IMR-90 (cell line): ENCODE data around the gene GTF3C1. TPM values are rescaled to one million over a fixed set of nuclear protein-coding genes. Genes with fewer than 3 reads are reported as not detected.
A peak's percentile ranks its signal among the peaks of the same experiment; 100 is the strongest.

Experiments used
- ATAC-seq: fragments of 200-7000 bp; cut with Tn5 transposase; 2 replicates; pipeline ENCODE4 v1.9.1; 2020; ENCODE audit warnings: low read depth, mild to moderate bottlenecking, moderate library complexity
- BruUV-seq: library from RNA; stranded (reverse); fragments of 400-500 nt; replicated peaks from 2 replicates; lab custom pipeline; 2021; lab: Mats Ljungman, UMichigan
- CTCF ChIA-PET: fragments of 300-600 bp; formaldehyde crosslinking; extraction: SDS; loops from one replicate; lab custom pipeline; 2021; ENCODE audit warnings: antibody characterized with exemption; lab: Yijun Ruan, JAX
- POLR2A ChIA-PET: fragments of 300-600 bp; sonication (Branson Sonifier 250); formaldehyde crosslinking; loops from one replicate; lab custom pipeline; 2022; ENCODE audit warnings: antibody characterized with exemption; ENCODE audit not compliant: unreplicated experiment; lab: Charles Lee
- DNase-seq: peaks from one replicate; pipeline ENCODE4 v3.0.0; 2013
- H2AFZ ChIP-seq: replicated peaks from 2 replicates; pipeline ENCODE3; 2013; ENCODE audit warnings: low read length, mild to moderate bottlenecking; ENCODE audit not compliant: poor library complexity
- H2AK5ac ChIP-seq: 2 replicates; pipeline ENCODE4 v1.6.1; 2013; ENCODE audit warnings: low read depth, low read length, inconsistent platforms
- H2AK9ac ChIP-seq: replicated peaks from 2 replicates; pipeline ENCODE3; 2013; ENCODE audit warnings: mild to moderate bottlenecking, low read depth, low read length, moderate library complexity; ENCODE audit not compliant: poor library complexity
- H2BK120ac ChIP-seq: 2 replicates; pipeline ENCODE4 v1.6.1; 2013; ENCODE audit warnings: low read depth, low read length, inconsistent platforms
- H2BK15ac ChIP-seq: 3 replicates; pipeline ENCODE4 v1.6.1; 2013; ENCODE audit warnings: low read depth, low read length, inconsistent platforms
- H2BK20ac ChIP-seq: 2 replicates; pipeline ENCODE4 v1.6.1; 2013; ENCODE audit warnings: low read depth, mild to moderate bottlenecking, inconsistent platforms, low read length, moderate library complexity
- H2BK5ac ChIP-seq: 2 replicates; pipeline ENCODE4 v1.6.1; 2013; ENCODE audit warnings: mild to moderate bottlenecking, low read depth, low read length, inconsistent platforms; ENCODE audit not compliant: poor library complexity, severe bottlenecking
- H3K14ac ChIP-seq: replicated peaks from 2 replicates; pipeline ENCODE4 v1.6.1; 2013; ENCODE audit warnings: low read depth, low read length, inconsistent platforms
- H3K18ac ChIP-seq: 2 replicates; pipeline ENCODE4 v1.6.1; 2013; ENCODE audit warnings: low read depth, low read length, control low read depth
- H3K23ac ChIP-seq: 2 replicates; pipeline ENCODE4 v1.6.1; 2013; ENCODE audit warnings: low read depth, low read length, inconsistent platforms
- H3K27ac ChIP-seq: 2 replicates; pipeline ENCODE4 v1.5.1; 2013; ENCODE audit warnings: mild to moderate bottlenecking, control low read depth, low read length; ENCODE audit not compliant: insufficient read depth
- H3K27me3 ChIP-seq: 2 replicates; pipeline ENCODE4 v1.6.1; 2013; ENCODE audit warnings: low read length; ENCODE audit not compliant: control insufficient read depth, insufficient read depth
- H3K36me3 ChIP-seq: 2 replicates; pipeline ENCODE4 v1.6.1; 2013; ENCODE audit warnings: low read length, mixed read lengths; ENCODE audit not compliant: control insufficient read depth, insufficient read depth
- H3K4ac ChIP-seq: 2 replicates; pipeline ENCODE4 v1.6.1; 2013; ENCODE audit warnings: low read depth, low read length, inconsistent platforms
- H3K4me1 ChIP-seq: 2 replicates; pipeline ENCODE4 v1.6.1; 2013; ENCODE audit warnings: low read length, mixed read lengths; ENCODE audit not compliant: control insufficient read depth, insufficient read depth
- H3K4me2 ChIP-seq: 2 replicates; pipeline ENCODE4 v1.6.1; 2013; ENCODE audit warnings: low read depth, mild to moderate bottlenecking, control low read depth, low read length, moderate library complexity
- H3K4me3 ChIP-seq: 2 replicates; pipeline ENCODE4 v1.5.1; 2013; ENCODE audit warnings: low read depth, mild to moderate bottlenecking, control low read depth, low read length, moderate library complexity; ENCODE audit not compliant: insufficient read depth
- H3K56ac ChIP-seq: 2 replicates; pipeline ENCODE4 v1.6.1; 2013; ENCODE audit warnings: low read length, inconsistent platforms; ENCODE audit not compliant: insufficient read depth; ENCODE audit errors: extremely low read depth
- H3K79me1 ChIP-seq, 2 experiments: 2 replicates each; pipeline ENCODE4 v1.6.1; 2013; ENCODE audit warnings: low read length in 2 of 2, inconsistent platforms in 1 of 2, low read depth in 1 of 2
- H3K9ac ChIP-seq: 2 replicates; pipeline ENCODE4 v1.6.1; 2013; ENCODE audit warnings: low read depth, low read length, control low read depth
- H3K9me1 ChIP-seq: 2 replicates; pipeline ENCODE4 v1.6.1; 2013; ENCODE audit warnings: low read length, inconsistent platforms; ENCODE audit not compliant: insufficient read depth
- H3K9me3 ChIP-seq: 2 replicates; pipeline ENCODE4 v1.6.1; 2013; ENCODE audit warnings: low read length; ENCODE audit not compliant: control insufficient read depth, insufficient read depth
- H4K20me1 ChIP-seq: 2 replicates; pipeline ENCODE4 v1.6.1; 2013; ENCODE audit warnings: low read length, inconsistent platforms; ENCODE audit not compliant: insufficient read depth
- H4K5ac ChIP-seq: 2 replicates; pipeline ENCODE4 v1.6.1; 2013; ENCODE audit warnings: mild to moderate bottlenecking, low read depth, low read length, control low read depth
- H4K8ac ChIP-seq, 2 experiments: 2 replicates each; pipeline ENCODE4 v1.6.1; 2013; ENCODE audit warnings: low read depth in 2 of 2, low read length in 2 of 2, control low read depth in 1 of 2, inconsistent platforms in 1 of 2
- H4K91ac ChIP-seq: 2 replicates; pipeline ENCODE4 v1.6.1; 2013; ENCODE audit warnings: low read depth, low read length, inconsistent platforms; ENCODE audit not compliant: insufficient read depth
- CEBPB ChIP-seq: IDR thresholded peaks from 2 replicates; pipeline ENCODE4 v1.6.1; 2012; ENCODE audit warnings: low read depth, low read length, improper control_type of control experiment
- CHD1 ChIP-seq: IDR thresholded peaks from 2 replicates; pipeline ENCODE4 v1.6.1; 2012; ENCODE audit warnings: low read depth, low read length, improper control_type of control experiment
- CTCF ChIP-seq: conservative IDR thresholded peaks from 2 replicates; pipeline ENCODE4 v1.5.1; 2012; ENCODE audit warnings: mild to moderate bottlenecking, low read depth, low read length, improper control_type of control experiment
- FOS ChIP-seq: fragments of 150-350 bp; IDR thresholded peaks from 2 replicates; pipeline ENCODE4 v1.6.1; 2016; ENCODE audit warnings: low read depth, low read length
- MAZ ChIP-seq: IDR thresholded peaks from 2 replicates; pipeline ENCODE4 v1.6.1; 2012; ENCODE audit warnings: low read depth, mild to moderate bottlenecking, low read length, improper control_type of control experiment, moderate library complexity, borderline replicate concordance
- MXI1 ChIP-seq: IDR thresholded peaks from 2 replicates; pipeline ENCODE4 v1.6.1; 2012; ENCODE audit warnings: low read depth, mild to moderate bottlenecking, low read length, moderate library complexity, borderline replicate concordance
- RFX5 ChIP-seq: IDR thresholded peaks from 2 replicates; pipeline ENCODE4 v1.8.0; 2012; ENCODE audit warnings: low read depth, mild to moderate bottlenecking, low read length, moderate library complexity
- SMC3 ChIP-seq: fragments of 150-350 bp; IDR thresholded peaks from 2 replicates; pipeline ENCODE4 v1.6.1; 2016; ENCODE audit warnings: low read depth, mild to moderate bottlenecking, antibody characterized with exemption, low read length, moderate library complexity
- WGBS, 2 experiments: methylation state at CpG; one replicate each; pipeline versions ENCODE4 v1.1.5 to v1.1.7; 2013; ENCODE audit warnings: missing lambda C conversion rate in 2 of 2; ENCODE audit not compliant: insufficient read length in 1 of 2; ENCODE audit errors: extremely low coverage in 2 of 2; 5-methylcytosine and 5-hydroxymethylcytosine counted together
- dilution Hi-C: fragments of 300-500 bp; cut with HindIII; formaldehyde crosslinking; loops from one replicate; pipeline ENCODE4 v1.14.3; 2018; ENCODE audit warnings: low sequenced_read_pairs; ENCODE audit not compliant: unreplicated experiment
- in situ Hi-C: fragments of 300-500 bp; cut with MboI; formaldehyde crosslinking; loops from 3 replicates; pipeline ENCODE4 v1.14.3; 2019; ENCODE audit warnings: low sequenced_read_pairs, inconsistent platforms, mixed read lengths
- intact Hi-C: fragments of 100-400 bp; cut with micrococcal nuclease; formaldehyde crosslinking; loops from 2 replicates; pipeline ENCODE4 v1.10.0; 2022
- polyA plus RNA-seq, 3 experiments: library from polyadenylated mRNA; depleted of rRNA; stranded (reverse); fragments of >200 nt; gene quantifications; 2 replicates each; pipeline ENCODE4 v1.2.3, GENCODE V29; 2012; ENCODE audit warnings: low replicate concordance in 1 of 3
- total RNA-seq: library from RNA; depleted of rRNA; stranded (reverse); fragments of >200 nt; gene quantifications from 2 replicates; pipeline ENCODE4 v1.2.3, GENCODE V29; 2012

GTF3C1 gene
- total and polyA plus RNA-seq, 2 of the 4 experiments (the other 2 are of a cell fraction), result 50.8 to 68.1 TPM

- H3K27me3 ChIP-seq, result no peaks in the 10 kb centered on the region
- no peak overlapping the region for H4K8ac ChIP-seq
- no peak overlapping the region for H3K23ac ChIP-seq
- no peak overlapping the region for H2AFZ ChIP-seq
- no peak overlapping the region for H3K14ac ChIP-seq
- no peaks in the 10 kb centered on the region for H4K20me1 ChIP-seq
- peaks cover under 1 to 4% of the 10 kb centered on the region in 2 experiments; a peak in 2 of 4 replicates for H3K79me1 ChIP-seq
- peaks cover 9% of the 10 kb centered on the region; the same call in 1 of the 2 replicates for H3K9me1 ChIP-seq
- no peak overlapping the region for H4K5ac ChIP-seq
- no peak overlapping the region for H2BK120ac ChIP-seq
- intact Hi-C loops, result no loop called here
- H3K36me3 ChIP-seq, result peaks cover 73% of the 10 kb centered on the region
- POLR2A ChIA-PET, result no interaction called here
- peaks cover 2% of the 10 kb centered on the region for H3K4me1 ChIP-seq
- BruUV-seq, result no TSS peak
- H2AK9ac ChIP-seq, result no peak overlapping the region
- DNase-seq (no peak), ATAC-seq (no peak)
- no peak overlapping the region for H3K4me3 ChIP-seq
- in situ Hi-C loops, result no loop called here
- H4K91ac ChIP-seq, result no peak overlapping the region
- no peak overlapping the region for H3K4me2 ChIP-seq
- no peak overlapping the region for H3K27ac ChIP-seq
- no peak overlapping the region for H3K4ac ChIP-seq
- no peak overlapping the region for H2BK20ac ChIP-seq
- dilution Hi-C loops, result no loop called here
- no peak overlapping the region for H2BK5ac ChIP-seq
- no peak for TF ChIP-seq MAZ
- 0 out of 2 replicates have a peak, but pooled peaks have one; percentile 12 for TF ChIP-seq CEBPB
- TF ChIP-seq CHD1, result no peak
- no peak for TF ChIP-seq RFX5
- no peak for TF ChIP-seq MXI1
- TF ChIP-seq CTCF, result no peak
- TF ChIP-seq SMC3, result no peak
- TF ChIP-seq FOS, result no peak
- CTCF ChIA-PET, result no interaction called here
- no peak overlapping the region for H3K18ac ChIP-seq
- no peak overlapping the region for H2AK5ac ChIP-seq
- no peaks in the 10 kb centered on the region for H3K9me3 ChIP-seq
- H3K9ac ChIP-seq, result no peak overlapping the region
- no peak overlapping the region for H3K56ac ChIP-seq
- H2BK15ac ChIP-seq, result no peak overlapping the region
- 97% methylated on average over 8 of the region's 15 CpGs; no CpG with 5 or more reads in 1 of the 2 experiments for WGBS, 2 experiments
These were observed 68.3 kb downstream of the GTF3C1 start for GRCh38 chr16:27481282-27481934.
